GM18861 (cell line): ENCODE data around the gene ERGIC3.

ENCODE experiments used
- ATAC-seq: cut with Tn5 transposase; IDR thresholded peaks from one replicate; pipeline ENCODE4 v1.9.1; 2021; ENCODE audit not compliant: unreplicated experiment

Gene ERGIC3

GRCh38 chr20:35560541-35560940 lies 18.7 kb downstream of the ERGIC3 start:
- ATAC-seq = no peak

GRCh38 chr20:35561268-35561667 lies 19.4 kb downstream of the ERGIC3 start:
- ATAC-seq = no peak

- ATAC-seq = no peak
These were observed 19.8 kb downstream of the ERGIC3 start for GRCh38 chr20:35561671-35562070.

- ATAC-seq = no peak
These were observed 20.7 kb downstream of the ERGIC3 start for GRCh38 chr20:35562541-35563110.

- no peak for ATAC-seq
These were observed 22.0 kb downstream of the ERGIC3 start for GRCh38 chr20:35563834-35564233.

- ATAC-seq = no peak
These were observed 23.0 kb downstream of the ERGIC3 start for GRCh38 chr20:35564905-35565304.

- ATAC-seq = no peak
These were observed 26.8 kb downstream of the ERGIC3 start for GRCh38 chr20:35568645-35569044.

- ATAC-seq = no peak
These were observed 29.7 kb downstream of the ERGIC3 start for GRCh38 chr20:35571555-35571954.

- ATAC-seq = no peak
These were observed 31.0 kb downstream of the ERGIC3 start for GRCh38 chr20:35572838-35573237.

GRCh38 chr20:35575958-35576357 lies 34.1 kb downstream of the ERGIC3 start:
- no peak for ATAC-seq

GRCh38 chr20:35576816-35577215 lies 34.9 kb downstream of the ERGIC3 start:
- ATAC-seq = no peak

- no peak for ATAC-seq
These were observed 36.6 kb downstream of the ERGIC3 start for GRCh38 chr20:35578469-35578868.

GRCh38 chr20:35579196-35579595 lies 37.3 kb downstream of the ERGIC3 start:
- no peak for ATAC-seq

GRCh38 chr20:35582131-35582530 lies 40.3 kb downstream of the ERGIC3 start:
- ATAC-seq = no peak

- ATAC-seq = no peak
These were observed 41.0 kb downstream of the ERGIC3 start for GRCh38 chr20:35582741-35583404.

GRCh38 chr20:35583636-35584560 lies 42.0 kb downstream of the ERGIC3 start:
- ATAC-seq = no peak

GRCh38 chr20:35586751-35587425 lies 45.0 kb downstream of the ERGIC3 start:
- no peak for ATAC-seq

GRCh38 chr20:35587436-35587835 lies 45.6 kb downstream of the ERGIC3 start:
- ATAC-seq = no peak

GRCh38 chr20:35588397-35588796 lies 46.5 kb downstream of the ERGIC3 start:
- no peak for ATAC-seq

- ATAC-seq = no peak
These were observed 50.6 kb downstream of the ERGIC3 start for GRCh38 chr20:35592339-35592974.

GRCh38 chr20:35595456-35595855 lies 53.6 kb downstream of the ERGIC3 start:
- no peak for ATAC-seq
